ENCODE data around the gene TMCO6.
"Not testable (repeated sequence)": the region's sequence is repeated elsewhere in the genome, so short reads cannot be mapped to it uniquely, and the experiment has no call there.

TMCO6 gene

DNA sequence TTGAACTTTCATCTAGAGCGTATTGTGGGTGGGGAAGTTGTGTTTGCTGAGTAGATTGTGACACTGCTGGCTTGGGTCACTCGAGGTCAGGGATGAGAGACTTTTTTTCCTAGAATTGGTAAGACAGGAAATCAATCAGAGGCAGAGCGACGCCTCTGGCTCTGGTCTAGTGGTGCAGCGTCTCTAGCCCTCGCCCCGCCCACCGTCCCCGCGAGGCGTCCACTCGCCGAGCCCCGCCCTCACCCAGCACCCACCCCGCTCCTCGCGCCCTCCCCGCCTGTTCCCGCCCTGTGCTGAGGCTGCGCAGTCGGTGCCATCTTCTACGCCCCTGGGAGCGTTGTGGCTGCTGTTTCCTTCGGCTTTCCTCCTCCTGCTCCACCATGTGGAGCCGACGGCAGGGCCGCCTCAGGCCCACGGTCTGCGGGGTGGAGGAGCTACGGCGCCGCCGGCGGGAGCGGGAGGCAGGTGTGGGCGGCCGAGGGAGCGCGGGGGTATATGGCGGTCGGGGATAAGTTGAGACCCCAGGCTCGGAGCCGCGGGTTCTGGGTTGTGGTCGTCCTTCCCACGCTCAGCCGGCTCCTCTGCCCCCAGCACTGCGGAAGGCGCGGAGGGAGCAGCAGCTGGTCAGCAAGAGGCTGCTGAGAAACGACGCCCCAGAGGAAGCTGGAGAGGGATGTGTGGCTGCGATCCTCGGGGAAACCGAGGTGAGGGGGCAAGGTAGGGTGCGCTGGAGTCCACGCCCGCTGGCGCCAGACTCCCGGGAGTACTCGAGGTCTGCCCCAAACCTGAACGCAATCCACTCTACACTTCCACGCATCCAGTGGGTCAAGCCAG, at the start of gene TMCO6:
Gene TMCO6, plus strand, starts transcription at position 304 of the 834 bp plus-strand sequence. Its CDS starts 77 bp downstream, at position 381.
- DNase-seq, result peak; percentile 99

GRCh38 chr5:140590861-140591260, 48.4 kb upstream of the TMCO6 start:
- DNase-seq, result no peak

DNA sequence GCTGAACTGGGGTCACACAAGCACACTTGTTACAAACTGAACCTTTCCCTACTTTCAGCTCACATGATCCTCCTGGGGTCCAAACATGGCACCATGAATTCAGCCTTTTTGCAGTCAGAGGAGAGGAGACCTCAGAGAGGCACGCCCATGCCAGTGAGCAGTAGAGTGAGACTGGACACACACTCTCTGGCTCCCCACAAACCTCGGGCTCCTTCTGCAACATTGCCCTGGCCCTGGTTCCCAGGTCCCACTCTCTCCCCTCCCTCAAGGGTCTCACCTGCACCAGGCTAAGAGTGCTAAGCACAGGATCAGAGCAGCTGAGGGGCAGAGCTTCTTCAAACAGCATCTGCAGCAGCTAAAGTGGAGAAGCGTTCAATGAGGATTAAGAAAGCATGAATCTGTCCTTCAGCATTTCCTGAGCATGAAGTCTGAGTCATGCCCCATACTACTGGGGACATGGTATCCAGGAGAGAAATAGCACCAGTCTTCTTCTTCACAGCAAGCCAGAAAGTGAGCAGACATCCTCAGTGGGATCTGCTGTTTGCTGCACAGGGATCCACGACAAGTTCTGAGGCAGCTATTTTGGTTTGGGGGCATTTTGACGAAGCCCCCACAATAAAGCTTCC, 47.4 kb upstream of the TMCO6 start:
- no peak for DNase-seq

GRCh38 chr5:140593070-140593469, 46.2 kb upstream of the TMCO6 start:
- not testable (repeated sequence) for DNase-seq

DNA sequence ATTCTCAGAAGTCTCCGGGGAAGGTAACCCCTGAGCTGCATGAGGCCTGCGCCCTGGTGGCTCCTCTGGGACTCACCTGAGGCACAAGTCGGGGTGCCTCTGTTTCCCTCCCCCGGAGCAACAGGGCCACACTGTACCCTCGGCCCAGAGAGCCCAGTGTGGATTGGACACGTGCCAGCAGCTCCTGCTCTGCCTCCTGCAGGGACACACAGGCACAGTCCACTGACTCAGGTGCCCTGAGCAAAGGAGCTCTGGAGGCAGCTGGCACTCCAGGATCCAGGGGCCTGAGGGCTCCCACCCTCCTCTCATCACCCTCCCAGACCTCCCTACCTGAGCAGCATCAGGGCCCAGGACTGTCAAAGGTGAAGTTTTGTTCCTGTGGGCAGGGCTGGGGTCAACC, 45.1 kb upstream of the TMCO6 start:
- no peak for DNase-seq

DNA sequence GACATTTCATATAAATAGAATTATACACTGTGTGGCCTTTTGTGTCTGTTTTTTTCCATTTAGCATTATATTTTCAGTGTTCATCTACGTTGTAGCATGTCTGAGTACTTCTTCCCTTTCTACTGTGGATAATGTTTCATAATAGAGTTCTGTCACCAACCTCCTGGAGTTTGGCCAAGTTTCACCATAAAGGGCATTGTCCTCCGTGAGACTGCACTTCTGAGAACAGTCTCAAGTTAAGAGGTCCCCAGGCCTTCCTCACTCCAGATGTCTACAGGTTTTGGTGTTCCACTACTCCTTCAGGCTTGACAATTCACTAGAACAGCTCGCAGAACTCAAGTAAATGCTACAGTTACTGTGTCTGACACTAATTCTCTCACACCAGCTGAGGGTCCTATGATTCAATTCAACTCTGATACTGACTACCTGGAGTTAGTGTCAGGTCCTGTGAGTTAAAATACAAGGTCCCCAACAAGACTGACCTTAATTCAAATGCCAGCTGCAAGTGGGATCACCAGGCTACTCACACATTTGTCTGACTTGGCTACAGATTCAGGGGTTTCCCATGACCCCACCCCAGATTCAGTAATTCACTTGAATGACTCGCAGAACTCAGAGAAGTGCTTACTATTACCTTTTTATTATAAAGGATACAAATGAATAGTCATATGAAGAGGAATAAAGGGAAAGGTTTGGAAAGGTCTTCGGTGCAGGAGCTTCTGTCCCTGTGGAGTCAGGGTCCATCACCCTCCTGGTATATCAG, 43.5 kb upstream of the TMCO6 start:
- no peak for DNase-seq

DNA sequence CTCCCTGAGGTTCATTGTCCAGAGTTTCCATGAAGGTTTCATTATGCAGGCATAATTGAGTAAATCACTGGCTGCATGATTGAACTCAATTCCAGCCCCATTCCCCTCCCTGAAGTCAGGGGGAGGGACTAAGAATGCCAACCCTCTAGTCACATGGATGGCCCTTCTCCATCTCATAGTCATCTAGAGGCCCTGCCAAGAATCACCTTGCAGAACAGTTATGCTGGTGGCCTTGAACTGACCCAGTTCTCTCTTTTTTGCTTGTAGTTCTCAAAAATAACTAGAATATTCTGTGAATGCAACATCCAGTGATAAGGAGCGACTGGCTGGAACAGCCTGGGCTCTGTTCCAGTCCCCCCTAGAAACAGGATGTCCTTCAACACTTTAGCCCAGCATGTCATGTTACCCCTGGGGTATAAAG, 42.9 kb upstream of the TMCO6 start:
- DNase-seq, result no peak

GRCh38 chr5:140598836-140599235, 40.4 kb upstream of the TMCO6 start:
- DNase-seq, result no peak

- no peak for DNase-seq
Observed at GRCh38 chr5:140600096-140600495, 39.2 kb upstream of the TMCO6 start.

- DNase-seq, result no peak
Observed at GRCh38 chr5:140602147-140602546, 37.1 kb upstream of the TMCO6 start.

DNA sequence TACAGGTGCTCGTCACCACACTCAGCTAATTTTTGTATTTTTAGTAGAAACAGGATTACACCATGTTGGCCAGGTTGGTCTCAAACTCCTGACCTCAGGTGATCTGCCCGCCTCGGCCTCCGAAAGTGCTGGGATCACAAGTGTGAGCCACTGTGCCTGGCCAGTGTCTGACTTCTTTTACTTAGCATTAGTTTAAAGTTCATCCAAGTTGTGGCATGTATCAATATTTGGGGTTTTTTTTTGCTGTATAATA, 35.9 kb upstream of the TMCO6 start:
- not testable (repeated sequence) for DNase-seq

DNA sequence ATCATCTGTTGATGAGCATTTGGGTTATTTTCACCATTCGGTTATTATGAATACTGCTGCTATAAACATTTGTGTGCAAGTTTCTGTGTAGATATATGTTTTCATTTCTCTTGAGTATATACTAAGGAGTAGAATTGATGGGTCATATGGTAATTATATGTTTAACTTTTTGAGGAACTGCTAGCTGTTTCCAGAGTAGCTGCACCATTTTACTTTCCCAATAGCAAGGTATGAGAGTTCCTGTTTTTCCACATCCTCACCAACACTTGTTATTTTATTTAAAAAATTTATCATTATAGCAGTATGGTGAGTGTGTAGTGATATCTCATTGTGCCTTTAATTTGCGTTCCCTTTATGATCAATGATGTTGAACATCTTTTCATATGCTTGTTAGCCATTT, 35.5 kb upstream of the TMCO6 start:
- DNase-seq, result no peak

- no peak for DNase-seq
Observed at GRCh38 chr5:140605879-140606278, 33.4 kb upstream of the TMCO6 start.

GRCh38 chr5:140607031-140607430, 32.2 kb upstream of the TMCO6 start:
- no peak for DNase-seq

- no peak for DNase-seq
Observed at GRCh38 chr5:140608722-140609121, 30.5 kb upstream of the TMCO6 start.

- no peak for DNase-seq
Observed at GRCh38 chr5:140609126-140609525, 30.1 kb upstream of the TMCO6 start.

DNA sequence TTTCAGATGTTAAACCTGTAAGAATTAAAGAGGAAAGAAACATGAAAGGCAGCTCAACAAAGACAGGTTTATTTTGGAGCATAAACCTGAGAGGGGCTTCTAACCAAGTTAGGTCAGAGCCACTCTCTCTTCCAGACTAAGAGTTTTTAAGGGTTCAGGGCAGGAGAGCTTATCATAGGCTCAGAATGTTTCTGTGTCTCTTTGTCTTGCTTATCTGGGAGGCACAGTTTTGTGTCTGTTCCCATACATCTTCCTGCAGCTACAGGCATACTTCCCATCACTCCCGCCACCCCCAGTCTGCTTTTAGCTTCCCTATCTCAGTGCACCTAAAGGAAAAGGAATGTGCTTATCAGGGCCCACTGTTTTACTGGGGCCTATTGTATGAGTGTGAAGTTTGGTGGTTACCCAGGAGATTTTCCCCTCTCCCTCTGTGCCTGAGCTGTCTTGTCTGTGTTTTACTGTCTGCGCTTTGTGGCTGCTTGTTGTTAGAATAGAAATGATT, 28.2 kb upstream of the TMCO6 start:
- no peak for DNase-seq

- DNase-seq, result no peak
Observed at GRCh38 chr5:140622301-140622700, 16.9 kb upstream of the TMCO6 start.

GRCh38 chr5:140623061-140623460, 16.2 kb upstream of the TMCO6 start:
- not testable (repeated sequence) for DNase-seq

DNA sequence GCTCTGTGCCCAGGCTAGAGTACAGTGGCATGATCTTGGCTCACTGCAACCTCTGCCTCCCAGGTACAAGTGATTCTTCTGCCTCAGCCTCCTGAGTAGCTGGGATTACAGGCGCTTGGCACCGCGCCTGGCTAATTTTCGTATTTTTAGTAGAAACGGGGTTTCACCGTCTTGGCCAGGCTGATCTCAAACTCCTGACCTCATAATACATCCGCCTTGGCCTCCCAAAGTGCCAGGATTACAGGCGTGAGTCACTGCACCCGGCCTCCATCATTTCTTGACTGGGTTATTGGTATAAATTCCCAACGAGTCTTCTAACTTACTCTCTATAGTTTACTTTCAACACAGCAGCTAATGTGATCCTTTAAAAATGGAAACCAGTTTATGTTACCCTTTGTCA, 14.4 kb upstream of the TMCO6 start:
- DNase-seq, result not testable (repeated sequence)

GRCh38 chr5:140627972-140628371, 11.3 kb upstream of the TMCO6 start:
- DNase-seq, result no peak

DNA sequence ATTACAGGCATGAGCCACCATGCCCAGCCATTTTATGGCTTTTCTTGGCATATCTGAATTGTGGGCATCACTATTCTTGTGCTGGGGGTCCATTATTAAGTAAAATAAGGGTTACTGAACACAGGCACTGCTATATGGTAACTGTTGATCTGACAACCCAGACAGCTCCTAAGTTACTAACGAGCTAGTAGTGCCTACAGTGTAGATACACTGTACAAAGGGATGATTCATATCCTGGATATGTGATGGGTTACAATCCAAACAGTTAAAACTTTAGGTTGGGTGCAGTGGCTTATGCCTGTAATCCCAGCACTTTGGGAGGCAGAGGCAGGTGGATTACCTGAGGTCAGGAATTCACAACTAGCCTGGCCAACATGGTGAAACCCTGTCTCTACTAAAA, 10.5 kb upstream of the TMCO6 start:
- no peak for DNase-seq

GRCh38 chr5:140630292-140631035, 8.8 kb upstream of the TMCO6 start:
- DNase-seq, result no peak

Measured in activated CD4-positive, alpha-beta T cell treated with anti-CD3 and anti-CD28 coated beads for 48 hours (primary cell).